ENCODE data around the gene TNFRSF18.

TNFRSF18 gene

DNA sequence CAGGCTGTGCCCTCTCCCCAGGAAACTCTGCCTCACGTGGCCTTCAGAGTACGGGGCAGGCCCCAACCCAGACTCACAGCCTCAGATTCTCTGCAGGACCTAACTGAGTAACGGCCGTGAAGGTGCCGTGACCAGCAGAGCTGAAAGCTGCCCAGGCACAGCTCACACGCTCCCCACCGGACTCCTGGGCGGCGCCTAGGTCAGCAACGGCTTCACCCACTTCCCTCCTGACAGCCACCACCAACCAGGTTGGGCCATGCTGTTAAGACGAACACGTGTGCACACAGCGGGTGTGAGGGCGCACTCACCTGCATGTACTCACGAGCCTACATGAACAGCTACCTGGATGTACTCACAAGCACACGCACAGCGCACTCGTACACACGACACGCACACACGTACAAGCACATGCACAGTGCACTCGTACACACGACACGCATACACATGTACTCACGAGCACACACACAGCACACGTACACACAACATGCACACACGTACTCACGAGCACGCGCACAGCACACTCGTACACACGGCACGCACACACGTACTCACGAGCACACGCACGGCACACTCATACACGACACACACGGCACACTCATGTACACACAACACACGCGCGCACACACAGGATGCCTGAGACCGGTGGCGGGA is 16.3 kb upstream of the TNFRSF18 start:
- Histone ChIP-seq H3K9me3 (ENCODE audit: control insufficient read depth, low read length) (no peaks in the 10 kb centered on the region), H3K27me3 (ENCODE audit: control insufficient read depth, insufficient read depth, low read length) (no peaks in the 10 kb centered on the region), H3K4me3 (ENCODE audit: low read length) (no peak overlapping the region), H3K36me3 (ENCODE audit: control insufficient read depth, insufficient read depth, low read length) (peaks cover 10% of the 10 kb centered on the region), H3K4me1 (ENCODE audit: control insufficient read depth, insufficient read depth, low read length) (peaks cover 22% of the 10 kb centered on the region), H3K9ac (ENCODE audit: low read length) (no peak overlapping the region)

GRCh38 chr1:1221887-1222574 is 15.6 kb upstream of the TNFRSF18 start:
- peaks cover 10% of the 10 kb centered on the region for H3K36me3 ChIP-seq (ENCODE audit: control insufficient read depth, insufficient read depth, low read length)
- H3K9ac ChIP-seq (ENCODE audit: low read length), result no peak overlapping the region
- H3K27me3 ChIP-seq (ENCODE audit: control insufficient read depth, insufficient read depth, low read length), result no peaks in the 10 kb centered on the region
- H3K4me3 ChIP-seq (ENCODE audit: low read length), result no peak overlapping the region
- no peaks in the 10 kb centered on the region for H3K9me3 ChIP-seq (ENCODE audit: control insufficient read depth, low read length)
- H3K4me1 ChIP-seq (ENCODE audit: control insufficient read depth, insufficient read depth, low read length), result peaks cover 22% of the 10 kb centered on the region

- H3K27me3 ChIP-seq (ENCODE audit: control insufficient read depth, insufficient read depth, low read length), result no peaks in the 10 kb centered on the region
- no peaks in the 10 kb centered on the region for H3K9me3 ChIP-seq (ENCODE audit: control insufficient read depth, low read length)
- peaks cover 17% of the 10 kb centered on the region for H3K4me1 ChIP-seq (ENCODE audit: control insufficient read depth, insufficient read depth, low read length)
- peaks cover 5% of the 10 kb centered on the region for H3K36me3 ChIP-seq (ENCODE audit: control insufficient read depth, insufficient read depth, low read length)
- no peak overlapping the region for H3K4me3 ChIP-seq (ENCODE audit: low read length)
- H3K9ac ChIP-seq (ENCODE audit: low read length), result no peak overlapping the region
Observed at GRCh38 chr1:1220197-1220596, 13.8 kb upstream of the TNFRSF18 start.

GRCh38 chr1:1219341-1219740 is 12.9 kb upstream of the TNFRSF18 start:
- no peak overlapping the region for H3K4me3 ChIP-seq (ENCODE audit: low read length)
- H3K27me3 ChIP-seq (ENCODE audit: control insufficient read depth, insufficient read depth, low read length), result no peaks in the 10 kb centered on the region
- no peak overlapping the region for H3K9ac ChIP-seq (ENCODE audit: low read length)
- H3K36me3 ChIP-seq (ENCODE audit: control insufficient read depth, insufficient read depth, low read length), result peaks cover 5% of the 10 kb centered on the region
- H3K9me3 ChIP-seq (ENCODE audit: control insufficient read depth, low read length), result no peaks in the 10 kb centered on the region
- H3K4me1 ChIP-seq (ENCODE audit: control insufficient read depth, insufficient read depth, low read length), result peaks cover 19% of the 10 kb centered on the region

GRCh38 chr1:1218524-1219200 is 12.3 kb upstream of the TNFRSF18 start:
- Histone ChIP-seq H3K4me1 (ENCODE audit: control insufficient read depth, insufficient read depth, low read length) (peaks cover 20% of the 10 kb centered on the region), H3K36me3 (ENCODE audit: control insufficient read depth, insufficient read depth, low read length) (peaks cover 5% of the 10 kb centered on the region), H3K9me3 (ENCODE audit: control insufficient read depth, low read length) (no peaks in the 10 kb centered on the region), H3K27me3 (ENCODE audit: control insufficient read depth, insufficient read depth, low read length) (no peaks in the 10 kb centered on the region), H3K9ac (ENCODE audit: low read length) (no peak overlapping the region), H3K4me3 (ENCODE audit: low read length) (no peak overlapping the region)

DNA sequence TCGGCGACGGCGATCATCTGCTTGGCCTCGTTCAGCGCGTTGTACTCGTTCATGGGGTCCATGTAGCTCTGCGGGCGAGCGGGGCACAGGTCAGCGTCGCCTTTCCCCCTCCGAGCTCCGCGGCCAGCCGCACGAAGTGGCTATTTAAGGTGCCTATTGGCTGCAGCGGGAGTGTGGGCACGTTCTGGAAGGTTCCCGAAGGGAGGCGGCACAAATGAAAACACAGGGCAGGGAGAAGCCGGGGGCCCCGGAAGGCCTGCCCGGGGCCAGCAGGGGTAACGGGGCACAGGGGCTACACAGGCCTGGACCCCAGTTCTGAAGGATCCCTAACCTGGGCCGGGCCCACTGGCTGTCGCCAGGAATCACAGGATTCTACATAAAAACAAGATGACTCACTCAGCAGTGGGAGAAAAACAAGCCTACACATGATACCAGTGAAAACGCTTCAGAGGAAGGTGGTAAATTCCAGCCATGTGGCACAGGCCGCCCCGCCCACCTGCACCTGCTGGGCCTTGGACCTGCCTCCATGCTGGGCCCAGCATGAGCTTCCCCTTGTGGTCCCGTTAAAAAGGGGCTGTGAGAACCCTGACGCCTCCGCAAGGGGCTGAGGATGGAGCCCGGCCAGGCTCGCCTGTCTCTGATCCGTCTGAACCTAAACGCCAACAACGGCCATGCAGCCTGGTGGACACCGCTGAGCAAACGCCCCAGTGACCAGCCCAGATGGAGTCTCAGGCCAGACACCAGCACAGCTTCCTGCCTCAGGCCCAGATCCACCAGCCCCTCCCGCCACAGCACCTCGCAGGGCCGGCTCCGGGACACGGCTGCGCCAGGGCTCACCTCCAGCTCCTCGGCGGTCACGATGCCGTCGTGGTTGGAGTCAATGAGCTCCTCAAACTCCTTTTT is 11.5 kb upstream of the TNFRSF18 start:
- Histone ChIP-seq H3K9ac (ENCODE audit: low read length) (no peak overlapping the region), H3K4me3 (ENCODE audit: low read length) (no peak overlapping the region), H3K36me3 (ENCODE audit: control insufficient read depth, insufficient read depth, low read length) (peaks cover 2% of the 10 kb centered on the region), H3K27me3 (ENCODE audit: control insufficient read depth, insufficient read depth, low read length) (no peaks in the 10 kb centered on the region), H3K4me1 (ENCODE audit: control insufficient read depth, insufficient read depth, low read length) (peaks cover 20% of the 10 kb centered on the region), H3K9me3 (ENCODE audit: control insufficient read depth, low read length) (no peaks in the 10 kb centered on the region)

DNA sequence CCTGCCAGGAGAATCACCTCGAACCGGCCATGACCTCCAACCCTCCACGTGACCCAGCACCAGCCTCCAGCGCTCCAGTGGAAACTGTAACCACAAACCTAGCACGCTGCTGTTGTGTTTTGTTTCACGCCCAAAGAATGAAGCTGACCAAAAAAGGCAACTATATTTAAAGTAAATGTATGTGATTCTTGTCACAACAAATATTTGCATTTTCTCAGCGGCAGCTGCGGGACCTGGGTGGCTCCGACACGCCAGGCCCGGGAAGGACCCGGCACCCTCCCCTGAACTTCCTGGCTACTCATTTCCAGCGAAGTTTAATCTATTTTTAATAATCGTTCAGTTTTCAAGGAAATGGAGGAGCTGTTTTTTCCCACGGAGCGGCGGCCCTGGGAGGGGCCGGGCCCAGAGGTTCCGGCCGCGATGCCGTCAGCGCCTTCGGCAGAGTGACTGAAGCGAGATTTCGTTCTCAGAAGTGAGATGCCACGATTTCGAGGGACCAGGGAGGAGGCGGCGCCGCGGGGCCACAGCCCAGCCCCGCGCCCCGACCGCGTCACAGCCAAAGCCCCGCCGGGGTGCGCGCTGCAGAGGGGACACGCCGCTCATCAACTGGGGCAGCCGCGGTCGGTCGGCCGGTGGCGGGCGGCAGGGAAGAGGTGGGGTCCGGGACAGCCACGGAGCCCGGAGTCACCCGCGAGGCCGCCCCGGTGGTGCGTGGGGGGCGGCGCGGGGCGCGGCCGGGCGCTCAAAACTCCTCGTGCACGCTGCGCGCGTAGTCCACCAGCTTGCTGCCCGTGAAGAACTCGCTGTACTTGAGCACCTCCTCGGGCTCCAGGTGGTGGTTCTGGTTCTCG is 10.6 kb upstream of the TNFRSF18 start:
- Histone ChIP-seq H3K4me1 (ENCODE audit: control insufficient read depth, insufficient read depth, low read length) (peaks cover 14% of the 10 kb centered on the region), H3K36me3 (ENCODE audit: control insufficient read depth, insufficient read depth, low read length) (no peaks in the 10 kb centered on the region), H3K27me3 (ENCODE audit: control insufficient read depth, insufficient read depth, low read length) (no peaks in the 10 kb centered on the region), H3K9ac (ENCODE audit: low read length) (no peak overlapping the region), H3K4me3 (ENCODE audit: low read length) (no peak overlapping the region), H3K9me3 (ENCODE audit: control insufficient read depth, low read length) (no peaks in the 10 kb centered on the region)

- Histone ChIP-seq H3K36me3 (ENCODE audit: control insufficient read depth, insufficient read depth, low read length) (no peaks in the 10 kb centered on the region), H3K9ac (ENCODE audit: low read length) (no peak overlapping the region), H3K4me1 (ENCODE audit: control insufficient read depth, insufficient read depth, low read length) (peaks cover 10% of the 10 kb centered on the region)
Observed at GRCh38 chr1:1215881-1216605, 9.7 kb upstream of the TNFRSF18 start.

DNA sequence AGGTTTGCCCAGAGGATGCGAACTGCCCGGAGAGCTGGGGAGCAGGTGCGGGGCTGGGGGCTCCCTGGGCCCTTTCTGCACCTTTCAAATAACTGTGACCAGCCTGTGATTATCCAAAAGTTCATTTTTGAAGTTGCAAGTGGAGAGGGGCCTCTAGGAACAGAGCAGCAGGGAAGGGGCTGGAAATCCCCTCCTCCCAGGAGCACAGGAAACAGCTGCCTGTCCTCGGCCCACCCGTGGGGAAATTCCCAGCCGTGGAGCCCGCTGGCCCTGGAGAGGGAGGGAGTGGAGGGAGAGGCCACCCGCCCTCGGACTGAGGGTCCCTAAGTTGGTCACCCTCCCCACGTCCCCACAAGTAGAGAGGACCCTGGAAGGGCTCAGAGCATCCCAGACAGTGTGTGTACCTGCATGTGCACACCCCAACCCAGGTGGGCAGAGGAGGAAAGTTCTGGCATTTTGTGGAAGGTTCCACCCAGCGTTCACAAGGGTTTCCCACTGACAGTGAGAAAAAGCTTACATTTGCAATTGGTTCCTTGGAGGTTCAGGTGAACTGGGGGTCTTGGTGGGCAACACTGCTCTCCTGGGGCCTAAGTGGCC is 8.8 kb upstream of the TNFRSF18 start:
- H3K36me3 ChIP-seq (ENCODE audit: control insufficient read depth, insufficient read depth, low read length), result no peaks in the 10 kb centered on the region

More at GRCh38 chr1:1215881-1216605, 9.7 kb upstream of the TNFRSF18 start:
- H3K27me3 ChIP-seq (ENCODE audit: control insufficient read depth, insufficient read depth, low read length), result no peaks in the 10 kb centered on the region
- no peak overlapping the region for H3K4me3 ChIP-seq (ENCODE audit: low read length)
- no peaks in the 10 kb centered on the region for H3K9me3 ChIP-seq (ENCODE audit: control insufficient read depth, low read length)

GRCh38 chr1:1213345-1214265 is 7.2 kb upstream of the TNFRSF18 start, which contains the start of gene TNFRSF4:
Gene TNFRSF4 (minus strand): TSS chr1:1214153. CDS start chr1:1214127, 26 bp downstream.
- Histone ChIP-seq H3K36me3 (ENCODE audit: control insufficient read depth, insufficient read depth, low read length) (no peaks in the 10 kb centered on the region), H3K27me3 (ENCODE audit: control insufficient read depth, insufficient read depth, low read length) (no peaks in the 10 kb centered on the region), H3K9ac (ENCODE audit: low read length) (no peak within 1 kb of the TSS), H3K9me3 (ENCODE audit: control insufficient read depth, low read length) (no peaks in the 10 kb centered on the region), H3K4me1 (ENCODE audit: control insufficient read depth, insufficient read depth, low read length) (peaks cover 10% of the 10 kb centered on the region), H3K4me3 (ENCODE audit: low read length) (no peak within 1 kb of the TSS)

More for the DNA sequence above, 8.8 kb upstream of the TNFRSF18 start:
- H3K9ac ChIP-seq (ENCODE audit: low read length), result no peak overlapping the region
- H3K27me3 ChIP-seq (ENCODE audit: control insufficient read depth, insufficient read depth, low read length), result no peaks in the 10 kb centered on the region
- no peaks in the 10 kb centered on the region for H3K9me3 ChIP-seq (ENCODE audit: control insufficient read depth, low read length)
- H3K4me3 ChIP-seq (ENCODE audit: low read length), result no peak overlapping the region
- peaks cover 10% of the 10 kb centered on the region for H3K4me1 ChIP-seq (ENCODE audit: control insufficient read depth, insufficient read depth, low read length)

All from mucosa of stomach (tissue), 1 donor.